ENCODE data around the gene INSYN1.

INSYN1 gene

DNA sequence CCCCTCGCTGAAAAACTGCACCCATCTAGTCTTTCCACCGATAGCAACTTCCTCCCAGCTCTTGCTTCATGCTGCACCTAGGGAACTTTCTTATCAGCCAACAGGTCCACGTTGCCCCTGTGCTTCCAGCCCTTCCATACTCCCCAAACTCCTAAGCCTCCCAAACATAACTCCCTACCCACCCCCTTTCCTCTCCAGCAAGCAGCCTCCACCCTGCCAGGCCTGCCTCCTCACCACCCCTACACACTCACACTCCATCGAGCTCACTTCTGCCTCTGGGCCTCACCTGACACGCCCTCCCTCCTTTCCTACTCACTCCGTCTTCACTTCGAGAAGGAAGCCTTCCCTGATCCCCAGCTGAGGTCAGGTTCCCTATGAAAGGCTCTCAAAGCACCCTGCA lies 8.1 kb downstream of the INSYN1 start:
- Histone ChIP-seq H4K20me1 (ENCODE audit: control insufficient read depth, insufficient read depth, low read depth, low read length) (no peaks in the 10 kb centered on the region), H3K9me3 (ENCODE audit: control insufficient read depth, insufficient read depth, low read length) (no peaks in the 10 kb centered on the region), H3K4me3 (ENCODE audit: low read length) (no peak overlapping the region), H3K27me3 (ENCODE audit: control insufficient read depth, low read length) (no peaks in the 10 kb centered on the region), H3K4me1 (ENCODE audit: control insufficient read depth, low read length) (no peaks in the 10 kb centered on the region), H3K4me2 (ENCODE audit: low read length) (no peak overlapping the region), H3K9me2 (replicated peaks; ENCODE audit: control insufficient read depth, low read length) (no peaks in the 10 kb centered on the region), H3K27ac (ENCODE audit: low read depth, low read length) (no peak overlapping the region), H3K36me3 (ENCODE audit: control insufficient read depth, low read length) (no peaks in the 10 kb centered on the region), H3K79me2 (ENCODE audit: control insufficient read depth, low read length) (no peaks in the 10 kb centered on the region), H3F3A (ENCODE audit: control insufficient read depth, insufficient read depth) (no peaks in the 10 kb centered on the region)
- TF ChIP-seq EZH2phosphoT487 (IDR thresholded peaks at IDR 0.05; ENCODE audit: borderline replicate concordance, low read length) = no peak
- TF ChIP-seq, protein P1, sequence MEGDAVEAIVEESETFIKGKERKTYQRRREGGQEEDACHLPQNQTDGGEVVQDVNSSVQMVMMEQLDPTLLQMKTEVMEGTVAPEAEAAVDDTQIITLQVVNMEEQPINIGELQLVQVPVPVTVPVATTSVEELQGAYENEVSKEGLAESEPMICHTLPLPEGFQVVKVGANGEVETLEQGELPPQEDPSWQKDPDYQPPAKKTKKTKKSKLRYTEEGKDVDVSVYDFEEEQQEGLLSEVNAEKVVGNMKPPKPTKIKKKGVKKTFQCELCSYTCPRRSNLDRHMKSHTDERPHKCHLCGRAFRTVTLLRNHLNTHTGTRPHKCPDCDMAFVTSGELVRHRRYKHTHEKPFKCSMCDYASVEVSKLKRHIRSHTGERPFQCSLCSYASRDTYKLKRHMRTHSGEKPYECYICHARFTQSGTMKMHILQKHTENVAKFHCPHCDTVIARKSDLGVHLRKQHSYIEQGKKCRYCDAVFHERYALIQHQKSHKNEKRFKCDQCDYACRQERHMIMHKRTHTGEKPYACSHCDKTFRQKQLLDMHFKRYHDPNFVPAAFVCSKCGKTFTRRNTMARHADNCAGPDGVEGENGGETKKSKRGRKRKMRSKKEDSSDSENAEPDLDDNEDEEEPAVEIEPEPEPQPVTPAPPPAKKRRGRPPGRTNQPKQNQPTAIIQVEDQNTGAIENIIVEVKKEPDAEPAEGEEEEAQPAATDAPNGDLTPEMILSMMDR (IDR thresholded peaks at IDR 0.05; ENCODE audit: low read depth, low read length, poor library complexity, severe bottlenecking) = no peak

DNA sequence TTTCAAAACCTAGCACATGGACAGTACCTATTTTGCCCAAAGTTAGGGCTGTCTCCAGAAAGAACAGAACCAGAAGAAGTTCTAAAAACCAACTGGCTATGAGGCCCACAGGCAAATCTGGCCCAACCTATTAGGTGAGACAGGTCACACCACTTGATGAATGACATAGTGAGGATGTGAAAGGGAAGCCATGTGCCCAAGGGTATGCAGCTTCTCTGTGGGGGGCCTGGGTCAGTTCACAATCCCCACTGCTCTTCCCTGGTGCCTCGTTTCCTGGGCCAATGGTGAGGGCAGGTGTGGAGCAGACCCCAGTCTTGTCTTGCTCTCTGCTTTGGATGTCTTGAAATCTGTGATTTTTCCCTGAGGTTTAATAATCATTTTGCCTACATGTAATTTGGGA lies 8.9 kb downstream of the INSYN1 start:
- Histone ChIP-seq H3K79me2 (ENCODE audit: control insufficient read depth, low read length) (no peaks in the 10 kb centered on the region), H3F3A (ENCODE audit: control insufficient read depth, insufficient read depth) (no peaks in the 10 kb centered on the region)

DNA sequence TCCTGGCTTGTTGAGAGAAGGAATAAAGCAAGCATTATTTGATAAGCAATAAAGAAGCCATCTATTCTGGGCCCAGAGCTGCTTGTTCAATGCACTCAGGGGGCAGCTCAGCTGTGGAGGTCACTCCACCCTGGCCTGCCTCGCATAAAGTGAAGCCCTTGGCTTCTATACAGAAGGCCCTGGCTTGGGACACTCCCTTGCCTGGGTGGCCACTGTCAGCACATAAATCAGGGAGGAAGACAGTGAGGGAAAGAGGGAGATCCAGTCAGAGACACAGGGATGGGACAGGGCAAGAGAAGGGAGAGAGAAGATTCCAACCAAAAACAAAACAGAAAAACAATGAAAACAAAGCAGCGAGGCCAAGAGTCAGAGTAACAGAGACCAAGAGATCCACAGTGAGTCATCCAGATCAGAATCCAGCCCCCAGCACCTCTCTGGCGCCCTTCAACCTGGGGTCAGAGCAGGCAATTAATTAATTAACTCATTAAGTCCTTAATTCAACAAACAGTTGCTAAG lies 11.8 kb downstream of the INSYN1 start:
- Histone ChIP-seq H3K4me1 (ENCODE audit: control insufficient read depth, low read length) (no peaks in the 10 kb centered on the region), H3K27me3 (ENCODE audit: control insufficient read depth, low read length) (no peaks in the 10 kb centered on the region), H3K36me3 (ENCODE audit: control insufficient read depth, low read length) (no peaks in the 10 kb centered on the region), H3K4me3 (ENCODE audit: low read length) (no peak overlapping the region), H3K4me2 (ENCODE audit: low read length) (no peak overlapping the region), H3K27ac (ENCODE audit: low read depth, low read length) (no peak overlapping the region), H3K79me2 (ENCODE audit: control insufficient read depth, low read length) (no peaks in the 10 kb centered on the region), H3F3A (ENCODE audit: control insufficient read depth, insufficient read depth) (no peaks in the 10 kb centered on the region), H4K20me1 (ENCODE audit: control insufficient read depth, insufficient read depth, low read depth, low read length) (no peaks in the 10 kb centered on the region), H3K9me3 (ENCODE audit: control insufficient read depth, insufficient read depth, low read length) (no peaks in the 10 kb centered on the region), H3K9me2 (replicated peaks; ENCODE audit: control insufficient read depth, low read length) (no peaks in the 10 kb centered on the region)
- TF ChIP-seq, protein P1 (IDR thresholded peaks at IDR 0.05; ENCODE audit: low read depth, low read length, poor library complexity, severe bottlenecking) = no peak
- TF ChIP-seq EZH2phosphoT487 (IDR thresholded peaks at IDR 0.05; ENCODE audit: borderline replicate concordance, low read length) = no peak

More for the DNA sequence above, 8.9 kb downstream of the INSYN1 start:
- Histone ChIP-seq H3K27ac (ENCODE audit: low read depth, low read length) (no peak overlapping the region), H3K36me3 (ENCODE audit: control insufficient read depth, low read length) (no peaks in the 10 kb centered on the region), H3K9me2 (replicated peaks; ENCODE audit: control insufficient read depth, low read length) (no peaks in the 10 kb centered on the region), H3K4me3 (ENCODE audit: low read length) (no peak overlapping the region), H3K9me3 (ENCODE audit: control insufficient read depth, insufficient read depth, low read length) (no peaks in the 10 kb centered on the region), H3K4me2 (ENCODE audit: low read length) (no peak overlapping the region), H3K4me1 (ENCODE audit: control insufficient read depth, low read length) (no peaks in the 10 kb centered on the region), H4K20me1 (ENCODE audit: control insufficient read depth, insufficient read depth, low read depth, low read length) (no peaks in the 10 kb centered on the region), H3K27me3 (ENCODE audit: control insufficient read depth, low read length) (no peaks in the 10 kb centered on the region)
- TF ChIP-seq, protein P1 (IDR thresholded peaks at IDR 0.05; ENCODE audit: low read depth, low read length, poor library complexity, severe bottlenecking) = no peak
- TF ChIP-seq EZH2phosphoT487 (IDR thresholded peaks at IDR 0.05; ENCODE audit: borderline replicate concordance, low read length) = no peak
